Measurements from ENCODE around the gene HOXB3. TPM values are rescaled to one million over a fixed set of nuclear protein-coding genes. Genes with fewer than 3 reads are reported as not detected.

HOXB3 gene
- total RNA-seq, 1 donor from 2014 or later, result not detected

- Mint-ChIP-seq H3K27ac (no peak overlapping the region), H3K4me3 (no peak overlapping the region), H3K4me1 (no peaks in the 10 kb centered on the region), H3K27me3 (ENCODE audit: insufficient read depth, low read depth) (peaks cover 96% of the 10 kb centered on the region), H3K9me3 (peaks cover 16% of the 10 kb centered on the region), H3K36me3 (no peaks in the 10 kb centered on the region)
- no peak overlapping the region for H3K27ac ChIP-seq
- TF ChIP-seq EZH2 (IDR thresholded peaks at IDR 0.05) (peak; percentile 47), EZH2phosphoT487 (IDR thresholded peaks at IDR 0.05) (peak; percentile 71)
- TF ChIP-seq, protein P1, sequence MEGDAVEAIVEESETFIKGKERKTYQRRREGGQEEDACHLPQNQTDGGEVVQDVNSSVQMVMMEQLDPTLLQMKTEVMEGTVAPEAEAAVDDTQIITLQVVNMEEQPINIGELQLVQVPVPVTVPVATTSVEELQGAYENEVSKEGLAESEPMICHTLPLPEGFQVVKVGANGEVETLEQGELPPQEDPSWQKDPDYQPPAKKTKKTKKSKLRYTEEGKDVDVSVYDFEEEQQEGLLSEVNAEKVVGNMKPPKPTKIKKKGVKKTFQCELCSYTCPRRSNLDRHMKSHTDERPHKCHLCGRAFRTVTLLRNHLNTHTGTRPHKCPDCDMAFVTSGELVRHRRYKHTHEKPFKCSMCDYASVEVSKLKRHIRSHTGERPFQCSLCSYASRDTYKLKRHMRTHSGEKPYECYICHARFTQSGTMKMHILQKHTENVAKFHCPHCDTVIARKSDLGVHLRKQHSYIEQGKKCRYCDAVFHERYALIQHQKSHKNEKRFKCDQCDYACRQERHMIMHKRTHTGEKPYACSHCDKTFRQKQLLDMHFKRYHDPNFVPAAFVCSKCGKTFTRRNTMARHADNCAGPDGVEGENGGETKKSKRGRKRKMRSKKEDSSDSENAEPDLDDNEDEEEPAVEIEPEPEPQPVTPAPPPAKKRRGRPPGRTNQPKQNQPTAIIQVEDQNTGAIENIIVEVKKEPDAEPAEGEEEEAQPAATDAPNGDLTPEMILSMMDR (IDR thresholded peaks at IDR 0.05), result no peak
- no peaks in the 10 kb centered on the region for H3K79me2 ChIP-seq (ENCODE audit: low read depth)
- no peaks in the 10 kb centered on the region for H3F3A ChIP-seq (ENCODE audit: low read depth)
- no peak overlapping the region for H3K4me3 ChIP-seq
- no peaks in the 10 kb centered on the region for H3K4me1 ChIP-seq
- no peaks in the 10 kb centered on the region for H3K36me3 ChIP-seq
- no peaks in the 10 kb centered on the region for H3K9me3 ChIP-seq (ENCODE audit: low read depth)
- no peak overlapping the region for H3K9ac ChIP-seq
- peaks cover 91% of the 10 kb centered on the region for H4K20me1 ChIP-seq (ENCODE audit: low read depth)
- H3K27me3 ChIP-seq, result peaks cover 100% of the 10 kb centered on the region
- DNase-seq (ENCODE audit: low spot score), result no peak
- no peak overlapping the region for H2AFZ ChIP-seq (replicated peaks)
- H3K4me2 ChIP-seq, result no peak overlapping the region
Observed at GRCh38 chr17:48603959-48604769, 14.1 kb upstream of the HOXB3 start.

- TF ChIP-seq EZH2phosphoT487 (IDR thresholded peaks at IDR 0.05) (no peak), EZH2 (IDR thresholded peaks at IDR 0.05) (peak; percentile 97)
- H3K9me3 Mint-ChIP-seq, result peaks cover 17% of the 10 kb centered on the region
- peaks cover 97% of the 10 kb centered on the region for H3K27me3 Mint-ChIP-seq (ENCODE audit: insufficient read depth, low read depth)
- Histone ChIP-seq H3K4me3 (no peak overlapping the region), H3K9me3 (ENCODE audit: low read depth) (no peaks in the 10 kb centered on the region), H3K4me2 (no peak overlapping the region), H3K27me3 (peaks cover 100% of the 10 kb centered on the region), H3K27ac (no peak overlapping the region), H3K79me2 (ENCODE audit: low read depth) (no peaks in the 10 kb centered on the region), H4K20me1 (ENCODE audit: low read depth) (peaks cover 94% of the 10 kb centered on the region), H3F3A (ENCODE audit: low read depth) (no peaks in the 10 kb centered on the region), H2AFZ (replicated peaks) (no peak overlapping the region), H3K4me1 (no peaks in the 10 kb centered on the region), H3K9ac (no peak overlapping the region), H3K36me3 (no peaks in the 10 kb centered on the region)
- H3K4me1 Mint-ChIP-seq, result no peaks in the 10 kb centered on the region
- DNase-seq (ENCODE audit: low spot score), result no peak
- H3K4me3 Mint-ChIP-seq, result no peak overlapping the region
- peaks cover 1% of the 10 kb centered on the region for H3K36me3 Mint-ChIP-seq
- H3K27ac Mint-ChIP-seq, result no peak overlapping the region
Observed at GRCh38 chr17:48601539-48602425, 11.7 kb upstream of the HOXB3 start.

DNA sequence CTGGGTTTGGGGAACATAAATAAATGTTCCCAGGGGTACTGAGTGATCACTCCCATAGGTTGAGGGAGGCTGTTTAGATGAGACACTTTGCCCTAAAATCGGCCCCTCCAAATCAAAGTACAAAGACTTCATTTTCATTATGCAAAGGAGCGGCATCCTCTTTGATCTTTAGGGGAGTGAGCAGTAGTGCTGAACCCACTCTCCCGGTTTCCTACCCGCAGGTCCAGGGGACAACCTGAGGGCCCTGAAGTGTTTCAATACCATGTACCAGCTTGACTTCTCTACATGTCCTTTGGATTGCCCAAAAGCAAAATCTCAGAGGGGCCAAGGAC, 11.1 kb upstream of the HOXB3 start:
- H3K36me3 Mint-ChIP-seq, result peaks cover 1% of the 10 kb centered on the region
- no peak overlapping the region for H3K4me3 Mint-ChIP-seq
- DNase-seq (ENCODE audit: low spot score), result no peak
- Histone ChIP-seq H3K27ac (no peak overlapping the region), H3K4me1 (no peaks in the 10 kb centered on the region), H3K9ac (no peak overlapping the region), H2AFZ (replicated peaks) (no peak overlapping the region), H3K4me2 (no peak overlapping the region), H4K20me1 (ENCODE audit: low read depth) (peaks cover 94% of the 10 kb centered on the region), H3K27me3 (peaks cover 100% of the 10 kb centered on the region), H3K36me3 (no peaks in the 10 kb centered on the region), H3F3A (ENCODE audit: low read depth) (no peaks in the 10 kb centered on the region), H3K79me2 (ENCODE audit: low read depth) (no peaks in the 10 kb centered on the region), H3K9me3 (ENCODE audit: low read depth) (no peaks in the 10 kb centered on the region), H3K4me3 (no peak overlapping the region)
- H3K9me3 Mint-ChIP-seq, result peaks cover 17% of the 10 kb centered on the region
- TF ChIP-seq EZH2phosphoT487 (IDR thresholded peaks at IDR 0.05) (no peak), EZH2 (IDR thresholded peaks at IDR 0.05) (no peak)
- TF ChIP-seq, protein P1 (IDR thresholded peaks at IDR 0.05), result no peak
- peaks cover 97% of the 10 kb centered on the region for H3K27me3 Mint-ChIP-seq (ENCODE audit: insufficient read depth, low read depth)
- H3K27ac Mint-ChIP-seq, result no peak overlapping the region
- H3K4me1 Mint-ChIP-seq, result peaks cover 2% of the 10 kb centered on the region

Data from neural progenitor cell (in vitro differentiated cells).